Ectodermal cell (in vitro differentiated cells): ENCODE data around the gene NEGR1.
"Not testable (repeated sequence)": the region's sequence is repeated elsewhere in the genome, so short reads cannot be mapped to it uniquely, and the experiment has no call there.

ENCODE experiments used
- H3K27ac ChIP-seq: 2 replicates; pipeline ENCODE4 v1.7.0; 2013; ENCODE audit warnings: mild to moderate bottlenecking, low read depth, low read length; ENCODE audit not compliant: insufficient read depth, poor library complexity, severe bottlenecking
- H3K27me3 ChIP-seq: 2 replicates; pipeline ENCODE4 v1.7.0; 2013; ENCODE audit warnings: mild to moderate bottlenecking, low read length; ENCODE audit not compliant: insufficient read depth, control insufficient read depth, poor library complexity, severe bottlenecking
- H3K36me3 ChIP-seq: one replicate; pipeline ENCODE4 v1.7.0; 2013; ENCODE audit warnings: low read length; ENCODE audit not compliant: control insufficient read depth, insufficient read depth
- H3K4me1 ChIP-seq: one replicate; pipeline ENCODE4 v1.7.0; 2013; ENCODE audit warnings: low read length; ENCODE audit not compliant: control insufficient read depth, insufficient read depth
- H3K4me3 ChIP-seq: 2 replicates; pipeline ENCODE4 v1.7.0; 2013; ENCODE audit warnings: low read depth, low read length, control low read depth; ENCODE audit not compliant: insufficient read depth
- H3K9me3 ChIP-seq: 2 replicates; pipeline ENCODE4 v1.7.0; 2013; ENCODE audit warnings: mild to moderate bottlenecking, low read length, moderate library complexity; ENCODE audit not compliant: control insufficient read depth
- WGBS, 2 experiments: methylation state at CpG; one replicate each; pipeline ENCODE4 v1.1.7; 2013; ENCODE audit warnings: missing lambda C conversion rate in 2 of 2; 5-methylcytosine and 5-hydroxymethylcytosine counted together

Gene NEGR1

DNA sequence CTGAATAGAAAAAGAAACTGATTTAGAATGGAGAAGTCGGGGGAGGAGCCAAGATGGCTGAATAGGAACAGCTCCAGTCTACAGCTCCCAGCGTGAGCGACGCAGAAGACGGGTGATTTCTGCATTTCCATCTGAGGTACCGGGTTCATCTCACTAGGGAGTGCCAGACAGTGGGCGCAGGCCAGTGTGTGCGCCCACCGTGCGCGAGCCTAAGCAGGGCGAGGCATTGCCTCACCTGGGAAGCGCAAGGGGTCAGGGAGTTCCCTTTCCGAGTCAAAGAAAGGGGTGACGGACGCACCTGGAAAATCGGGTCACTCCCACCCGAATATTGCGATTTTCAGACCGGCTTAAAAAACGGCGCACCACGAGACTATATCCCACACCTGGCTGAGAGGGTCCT is 394.2 kb downstream of the NEGR1 start:
- not testable (repeated sequence) for H3K27ac ChIP-seq, H3K36me3 ChIP-seq, H3K4me1 ChIP-seq, H3K9me3 ChIP-seq, H3K4me3 ChIP-seq, H3K27me3 ChIP-seq
- WGBS, 2 experiments = 93 to 95% methylated on average over 22 to 23 of the region's 23 CpGs

DNA sequence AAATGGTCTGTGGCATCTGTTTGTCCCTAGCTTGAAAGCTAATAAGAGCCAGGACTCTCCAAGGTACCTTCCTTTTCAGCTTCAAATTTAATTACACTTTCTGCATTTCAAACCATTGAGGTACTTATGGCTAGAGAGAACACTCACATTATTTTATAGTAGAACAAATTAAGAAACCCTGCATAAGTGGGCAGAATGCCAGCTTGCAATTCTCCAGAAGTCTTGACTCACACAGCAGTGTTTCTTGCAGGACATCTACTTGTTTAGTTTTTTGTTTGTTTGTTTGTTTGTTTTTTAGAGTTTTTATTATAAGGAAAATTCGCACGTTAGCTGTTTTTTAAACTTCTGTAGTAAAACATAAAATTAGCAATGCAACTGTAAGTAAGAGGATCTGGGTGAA is 397.2 kb downstream of the NEGR1 start:
- 82 to 100% methylated on average over 2 of the region's 2 CpGs for WGBS, 2 experiments
- no peak overlapping the region for H3K27ac ChIP-seq
- no peaks in the 10 kb centered on the region for H3K36me3 ChIP-seq
- H3K4me1 ChIP-seq = no peaks in the 10 kb centered on the region
- no peak overlapping the region for H3K4me3 ChIP-seq
- no peaks in the 10 kb centered on the region for H3K9me3 ChIP-seq
- no peaks in the 10 kb centered on the region for H3K27me3 ChIP-seq

GRCh38 chr1:71882637-71883036 is 399.7 kb downstream of the NEGR1 start:
- Histone ChIP-seq H3K4me1 (no peaks in the 10 kb centered on the region), H3K27ac (no peak overlapping the region), H3K4me3 (no peak overlapping the region), H3K9me3 (no peaks in the 10 kb centered on the region), H3K36me3 (no peaks in the 10 kb centered on the region), H3K27me3 (no peaks in the 10 kb centered on the region)
- 96 to 100% methylated on average over 1 to 2 of the region's 2 CpGs for WGBS, 2 experiments

- H3K27me3 ChIP-seq = no peaks in the 10 kb centered on the region
- H3K9me3 ChIP-seq = no peaks in the 10 kb centered on the region
- H3K36me3 ChIP-seq = no peaks in the 10 kb centered on the region
- H3K27ac ChIP-seq = no peak overlapping the region
- WGBS, 2 experiments = 91 to 95% methylated on average over 2 to 3 of the region's 3 CpGs
- H3K4me1 ChIP-seq = no peaks in the 10 kb centered on the region
- no peak overlapping the region for H3K4me3 ChIP-seq
Measured at GRCh38 chr1:71882226-71882625, 400.1 kb downstream of the NEGR1 start.

DNA sequence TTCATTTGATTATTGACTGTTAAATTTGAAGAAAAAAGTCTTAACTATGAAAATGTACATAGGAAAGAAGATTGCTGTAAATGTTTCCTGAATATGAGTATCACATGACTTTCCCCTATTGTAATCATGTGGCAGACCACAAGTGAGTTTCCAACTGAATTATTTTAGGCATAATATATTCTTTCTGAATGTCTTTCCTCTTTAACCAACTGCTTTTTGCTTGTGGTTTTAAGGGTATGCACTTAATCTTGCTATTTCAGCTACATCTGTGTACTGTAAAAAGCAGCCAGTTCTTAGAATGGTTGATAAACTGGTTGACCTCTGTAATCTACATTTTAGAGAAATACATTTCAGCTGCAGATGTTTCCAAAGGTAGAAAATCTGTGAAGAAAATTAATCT is 400.7 kb downstream of the NEGR1 start:
- no peaks in the 10 kb centered on the region for H3K27me3 ChIP-seq

GRCh38 chr1:71869326-71869725 is 413.0 kb downstream of the NEGR1 start:
- no peaks in the 10 kb centered on the region for H3K27me3 ChIP-seq
- no peaks in the 10 kb centered on the region for H3K36me3 ChIP-seq
- H3K4me1 ChIP-seq = no peaks in the 10 kb centered on the region

More for the DNA sequence above, 400.7 kb downstream of the NEGR1 start:
- Histone ChIP-seq H3K36me3 (no peaks in the 10 kb centered on the region), H3K4me3 (no peak overlapping the region), H3K9me3 (no peaks in the 10 kb centered on the region), H3K27ac (no peak overlapping the region), H3K4me1 (no peaks in the 10 kb centered on the region)

GRCh38 chr1:71862756-71863155 is 419.6 kb downstream of the NEGR1 start:
- H3K27me3 ChIP-seq = no peaks in the 10 kb centered on the region
- no peaks in the 10 kb centered on the region for H3K36me3 ChIP-seq
- WGBS, 2 experiments = 76 to 84% methylated on average over 2 of the region's 2 CpGs
- no peak overlapping the region for H3K27ac ChIP-seq
- H3K9me3 ChIP-seq = no peaks in the 10 kb centered on the region
- no peaks in the 10 kb centered on the region for H3K4me1 ChIP-seq
- H3K4me3 ChIP-seq = no peak overlapping the region

More at GRCh38 chr1:71869326-71869725, 413.0 kb downstream of the NEGR1 start:
- Histone ChIP-seq H3K9me3 (no peaks in the 10 kb centered on the region), H3K4me3 (no peak overlapping the region), H3K27ac (no peak overlapping the region)

GRCh38 chr1:71861022-71861421 is 421.3 kb downstream of the NEGR1 start:
- no peak overlapping the region for H3K4me3 ChIP-seq
- no peaks in the 10 kb centered on the region for H3K27me3 ChIP-seq

DNA sequence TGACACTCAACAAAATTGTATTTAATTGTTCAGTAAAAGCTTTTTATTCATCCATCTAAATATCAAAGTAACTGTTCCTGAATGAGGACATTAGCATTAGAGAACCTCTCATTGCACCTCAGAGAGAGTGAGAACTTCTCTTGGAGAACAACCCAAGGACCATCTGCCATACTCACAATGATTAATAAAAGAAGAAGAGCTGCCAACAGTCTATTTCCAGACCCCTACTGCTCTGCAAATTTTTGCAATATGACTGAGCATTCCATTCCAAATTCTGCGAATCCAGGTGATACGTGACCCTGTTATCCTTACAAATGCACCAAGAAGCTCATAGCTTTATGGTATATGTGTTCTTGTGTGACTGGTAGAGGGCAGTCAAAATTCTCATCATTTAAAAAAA is 422.5 kb downstream of the NEGR1 start:
- WGBS, 2 experiments = 100% methylated on average over 1 to 2 of the region's 2 CpGs

More at GRCh38 chr1:71861022-71861421, 421.3 kb downstream of the NEGR1 start:
- no peaks in the 10 kb centered on the region for H3K36me3 ChIP-seq
- no peak overlapping the region for H3K27ac ChIP-seq
- H3K9me3 ChIP-seq = no peaks in the 10 kb centered on the region
- no peaks in the 10 kb centered on the region for H3K4me1 ChIP-seq

GRCh38 chr1:71857862-71858261 is 424.5 kb downstream of the NEGR1 start:
- no peak overlapping the region for H3K4me3 ChIP-seq
- H3K27me3 ChIP-seq = no peaks in the 10 kb centered on the region
- H3K36me3 ChIP-seq = no peaks in the 10 kb centered on the region
- H3K9me3 ChIP-seq = no peaks in the 10 kb centered on the region
- 80 to 91% methylated on average over 1 of the region's 1 CpG for WGBS, 2 experiments
- no peaks in the 10 kb centered on the region for H3K4me1 ChIP-seq
- H3K27ac ChIP-seq = no peak overlapping the region

More for the DNA sequence above, 422.5 kb downstream of the NEGR1 start:
- Histone ChIP-seq H3K27me3 (no peaks in the 10 kb centered on the region), H3K4me1 (no peaks in the 10 kb centered on the region), H3K36me3 (no peaks in the 10 kb centered on the region), H3K27ac (no peak overlapping the region), H3K4me3 (no peak overlapping the region), H3K9me3 (no peaks in the 10 kb centered on the region)

GRCh38 chr1:71853360-71853759 is 429.0 kb downstream of the NEGR1 start:
- H3K4me1 ChIP-seq = no peaks in the 10 kb centered on the region
- no peak overlapping the region for H3K4me3 ChIP-seq
- H3K27ac ChIP-seq = no peak overlapping the region
- WGBS, 2 experiments = 79 to 96% methylated on average over 2 of the region's 2 CpGs
- H3K27me3 ChIP-seq = no peaks in the 10 kb centered on the region
- no peaks in the 10 kb centered on the region for H3K36me3 ChIP-seq
- no peaks in the 10 kb centered on the region for H3K9me3 ChIP-seq
